Ishikawa (cell line): ENCODE data around the gene NRIP2.

Experiments used
- CEBPB ChIP-seq: IDR thresholded peaks from 2 replicates; pipeline ENCODE4 v1.6.1; 2012
- EP300 ChIP-seq: IDR thresholded peaks from 2 replicates; pipeline ENCODE4 v1.6.1; 2012; ENCODE audit warnings: borderline replicate concordance
- MAX ChIP-seq: IDR thresholded peaks from 2 replicates; pipeline ENCODE4 v1.6.1; 2012
- TF ChIP-seq, protein P1 (sequence below): IDR thresholded peaks from 2 replicates; pipeline ENCODE4 v1.6.1; 2012

DNA sequence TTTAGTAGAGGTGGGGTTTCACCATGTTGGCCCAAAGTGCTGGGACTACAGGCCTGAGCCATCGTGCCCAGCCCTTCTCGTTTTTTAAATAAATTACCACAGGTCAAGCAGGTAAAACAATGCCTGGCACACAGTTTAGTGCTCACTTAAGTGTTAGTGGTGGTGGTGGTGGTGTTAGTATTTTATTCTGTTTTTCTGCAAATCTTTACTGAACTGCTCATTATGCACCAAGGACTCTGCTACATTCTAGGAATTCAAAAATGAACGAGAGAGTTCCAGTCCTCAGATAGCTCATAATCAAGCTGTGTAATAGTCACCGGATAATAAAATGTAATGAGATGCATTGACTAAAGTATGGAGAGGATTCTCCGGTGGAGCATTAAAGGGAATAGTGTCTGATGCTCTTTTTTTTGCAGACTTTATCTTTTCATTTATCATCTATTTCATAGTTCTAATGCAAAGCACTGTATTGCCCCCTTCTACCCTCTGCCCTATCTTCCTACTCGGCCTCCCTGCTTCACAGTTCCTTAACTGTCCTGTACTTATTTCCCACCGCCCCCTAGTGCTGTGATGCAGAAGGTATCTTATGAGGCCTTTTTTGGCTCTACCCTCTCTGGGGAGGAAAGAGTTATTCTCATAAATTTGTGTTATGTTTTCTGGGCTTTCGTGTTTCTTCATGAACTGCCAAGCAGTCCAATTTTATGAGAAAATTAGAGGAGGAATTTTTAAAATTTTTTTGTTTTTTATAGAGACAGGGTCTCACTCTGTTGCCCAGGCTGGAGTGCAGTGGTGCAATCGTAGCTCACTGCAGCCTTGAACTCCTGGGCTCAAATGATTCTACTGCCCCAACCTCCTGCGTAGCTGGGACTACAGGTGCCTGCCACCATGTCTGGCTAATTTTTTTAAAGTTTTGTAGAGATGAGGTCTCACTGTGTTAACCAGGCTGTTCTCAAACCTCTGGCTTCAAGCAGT is 21.3 kb downstream of the NRIP2 start:
- no peak for TF ChIP-seq EP300
- TF ChIP-seq CEBPB = no peak
- TF ChIP-seq, protein P1, sequence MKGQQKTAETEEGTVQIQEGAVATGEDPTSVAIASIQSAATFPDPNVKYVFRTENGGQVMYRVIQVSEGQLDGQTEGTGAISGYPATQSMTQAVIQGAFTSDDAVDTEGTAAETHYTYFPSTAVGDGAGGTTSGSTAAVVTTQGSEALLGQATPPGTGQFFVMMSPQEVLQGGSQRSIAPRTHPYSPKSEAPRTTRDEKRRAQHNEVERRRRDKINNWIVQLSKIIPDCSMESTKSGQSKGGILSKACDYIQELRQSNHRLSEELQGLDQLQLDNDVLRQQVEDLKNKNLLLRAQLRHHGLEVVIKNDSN = no peak
- TF ChIP-seq MAX = no peak
